Upper lobe of right lung (tissue), 1 donor: ENCODE data around the gene INHBB. TPM values are rescaled to one million over a fixed set of nuclear protein-coding genes. Genes with fewer than 3 reads are reported as not detected.
"Not testable (repeated sequence)": the region's sequence is repeated elsewhere in the genome, so short reads cannot be mapped to it uniquely, and the experiment has no call there.

Experiments
- ATAC-seq: fragments of 200-7000 bp; cut with Tn5 transposase; one replicate; pipeline ENCODE4 v1.9.1; 2020; ENCODE audit warnings: mild to moderate bottlenecking, moderate library complexity
- DNase-seq: peaks from one replicate; pipeline ENCODE4 v3.0.0-alpha.2; 2020
- H3K27ac ChIP-seq: fragments of 200-600 bp; one replicate; pipeline ENCODE4 v1.8.0; 2022
- H3K27me3 ChIP-seq: fragments of 200-600 bp; one replicate; pipeline ENCODE4 v1.8.0; 2022; ENCODE audit warnings: mild to moderate bottlenecking
- H3K36me3 ChIP-seq: fragments of 200-600 bp; one replicate; pipeline ENCODE4 v1.8.0; 2022
- H3K4me1 ChIP-seq: fragments of 200-600 bp; one replicate; pipeline ENCODE4 v1.8.0; 2022
- H3K4me3 ChIP-seq: fragments of 200-600 bp; one replicate; pipeline ENCODE4 v1.8.0; 2022; ENCODE audit warnings: mild to moderate bottlenecking
- H3K9me3 ChIP-seq: fragments of 200-600 bp; one replicate; pipeline ENCODE4 v1.8.0; 2022
- intact Hi-C: fragments of 100-400 bp; cut with DNase I; formaldehyde crosslinking; loops from one replicate; pipeline ENCODE4 v1.11.0; 2022
- total RNA-seq: library from RNA; stranded (reverse); fragmentation: NEBNext Ultra II Directional; extraction: Animal tissue kit (Norgen Biotek cat#: 25700); gene quantifications from one replicate; pipeline ENCODE4 v1.2.1, GENCODE V29; 2021
- TF ChIP-seq, protein P1 (sequence below): fragments of 200-600 bp; IDR thresholded peaks from one replicate; pipeline ENCODE4 v1.8.0; 2022; ENCODE audit warnings: antibody characterized with exemption
- donor health status: DM: no; HTN: yes; CAD: no; lungs with severe emphysema.

INHBB gene
- total RNA-seq, 1 donor from 2014 or later, result 12.3 TPM

DNA sequence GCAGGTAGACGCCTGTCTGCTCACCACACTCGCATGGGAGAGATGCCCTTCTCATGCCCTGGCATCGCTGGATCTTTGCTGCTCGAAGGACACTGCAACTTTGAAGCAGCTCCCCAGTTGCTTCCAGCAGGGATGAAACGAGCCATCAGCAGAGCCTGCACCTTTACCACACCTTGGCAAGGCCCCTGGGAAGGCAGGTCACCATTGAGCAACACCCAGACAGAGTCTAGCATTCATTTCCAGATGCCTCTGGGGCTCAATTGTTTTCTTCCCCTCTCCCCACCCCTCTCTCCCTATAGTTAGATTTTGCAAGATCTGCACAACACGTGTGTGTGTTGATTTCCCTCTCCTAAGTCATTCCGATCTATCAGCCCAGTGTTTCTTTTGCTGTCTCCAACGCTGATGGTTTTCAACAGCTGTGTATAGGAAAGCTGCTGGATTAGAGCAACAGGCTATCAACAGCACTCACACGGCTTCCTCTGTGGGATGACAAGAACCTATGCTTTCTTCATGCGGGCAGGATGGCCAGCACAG, 25.6 kb upstream of the INHBB start:
- TF ChIP-seq, protein P1, sequence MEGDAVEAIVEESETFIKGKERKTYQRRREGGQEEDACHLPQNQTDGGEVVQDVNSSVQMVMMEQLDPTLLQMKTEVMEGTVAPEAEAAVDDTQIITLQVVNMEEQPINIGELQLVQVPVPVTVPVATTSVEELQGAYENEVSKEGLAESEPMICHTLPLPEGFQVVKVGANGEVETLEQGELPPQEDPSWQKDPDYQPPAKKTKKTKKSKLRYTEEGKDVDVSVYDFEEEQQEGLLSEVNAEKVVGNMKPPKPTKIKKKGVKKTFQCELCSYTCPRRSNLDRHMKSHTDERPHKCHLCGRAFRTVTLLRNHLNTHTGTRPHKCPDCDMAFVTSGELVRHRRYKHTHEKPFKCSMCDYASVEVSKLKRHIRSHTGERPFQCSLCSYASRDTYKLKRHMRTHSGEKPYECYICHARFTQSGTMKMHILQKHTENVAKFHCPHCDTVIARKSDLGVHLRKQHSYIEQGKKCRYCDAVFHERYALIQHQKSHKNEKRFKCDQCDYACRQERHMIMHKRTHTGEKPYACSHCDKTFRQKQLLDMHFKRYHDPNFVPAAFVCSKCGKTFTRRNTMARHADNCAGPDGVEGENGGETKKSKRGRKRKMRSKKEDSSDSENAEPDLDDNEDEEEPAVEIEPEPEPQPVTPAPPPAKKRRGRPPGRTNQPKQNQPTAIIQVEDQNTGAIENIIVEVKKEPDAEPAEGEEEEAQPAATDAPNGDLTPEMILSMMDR, result no peak
- no peak overlapping the region for H3K27ac ChIP-seq
- intact Hi-C loops, result no loop called here
- H3K4me1 ChIP-seq, result peaks cover 4% of the 10 kb centered on the region
- H3K4me3 ChIP-seq, result no peak overlapping the region
- no peaks in the 10 kb centered on the region for H3K36me3 ChIP-seq
- DNase-seq (no peak), ATAC-seq (no peak)
- no peaks in the 10 kb centered on the region for H3K27me3 ChIP-seq
- H3K9me3 ChIP-seq, result no peaks in the 10 kb centered on the region

GRCh38 chr2:120320887-120321556, 24.9 kb upstream of the INHBB start:
- H3K27ac ChIP-seq, H3K36me3 ChIP-seq, intact Hi-C loops, H3K9me3 ChIP-seq, H3K4me1 ChIP-seq, H3K4me3 ChIP-seq, DNase-seq, ATAC-seq, H3K27me3 ChIP-seq: not testable (repeated sequence)

DNA sequence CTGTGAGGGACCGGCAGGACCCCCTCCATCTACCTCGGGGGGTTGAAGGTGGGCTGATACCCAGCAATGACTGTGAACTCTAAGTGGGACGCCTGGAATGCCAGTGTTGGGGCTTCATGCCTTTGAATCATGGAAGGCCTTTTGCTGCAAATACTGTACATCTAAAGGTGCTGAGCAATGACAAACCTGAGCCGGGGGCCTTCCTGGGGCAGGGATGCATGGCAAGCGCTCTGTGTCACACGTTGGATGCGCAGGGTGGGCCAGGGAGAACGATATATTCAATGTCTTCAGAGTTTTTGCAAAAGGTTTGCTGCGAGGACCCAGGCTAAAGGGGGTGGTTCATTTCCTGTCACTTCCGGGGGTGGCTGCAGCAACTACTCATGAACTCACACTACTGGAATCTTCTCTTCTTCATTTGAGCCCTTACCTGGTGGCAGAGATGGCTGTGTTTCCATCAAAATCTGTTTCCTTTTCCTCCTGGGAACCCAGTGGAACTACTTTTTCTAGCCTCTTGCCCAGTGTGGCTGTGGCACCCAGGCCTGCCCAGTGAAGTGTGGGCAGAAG, 24.1 kb upstream of the INHBB start:
- no peaks in the 10 kb centered on the region for H3K9me3 ChIP-seq

DNA sequence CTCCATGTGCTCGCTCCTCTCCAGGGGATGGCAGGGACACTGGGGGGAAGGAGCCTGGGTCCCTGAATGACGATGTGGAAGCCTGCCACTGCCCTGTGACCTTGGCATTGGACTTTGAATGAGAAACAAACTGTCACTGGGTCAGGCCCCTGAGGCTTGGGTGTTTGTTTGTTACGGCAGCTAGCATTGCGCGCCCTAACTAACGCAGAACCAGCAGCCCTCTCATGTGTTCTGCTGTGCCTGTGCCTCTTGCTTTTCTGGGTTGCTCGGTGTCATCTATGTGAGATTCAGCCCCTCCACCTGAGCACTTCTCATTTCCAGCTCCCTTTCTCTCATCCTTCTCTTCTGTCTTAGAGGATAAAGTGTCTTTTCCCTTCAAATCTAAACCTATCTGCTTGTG, 23.6 kb upstream of the INHBB start:
- H3K36me3 ChIP-seq, result no peaks in the 10 kb centered on the region
- peaks cover 4% of the 10 kb centered on the region for H3K4me1 ChIP-seq
- no peak overlapping the region for H3K27ac ChIP-seq
- TF ChIP-seq, protein P1, result no peak
- no peak overlapping the region for H3K4me3 ChIP-seq
- H3K27me3 ChIP-seq, result no peaks in the 10 kb centered on the region
- no peaks in the 10 kb centered on the region for H3K9me3 ChIP-seq
- ATAC-seq (no peak), DNase-seq (no peak)
- intact Hi-C loops, result no loop called here

More for the DNA sequence above, 24.1 kb upstream of the INHBB start:
- Histone ChIP-seq H3K27me3 (no peaks in the 10 kb centered on the region), H3K4me1 (peaks cover 4% of the 10 kb centered on the region), H3K27ac (no peak overlapping the region), H3K4me3 (no peak overlapping the region), H3K36me3 (no peaks in the 10 kb centered on the region)
- DNase-seq (no peak), ATAC-seq (no peak)
- intact Hi-C loops, result no loop called here
- TF ChIP-seq, protein P1, result no peak

DNA sequence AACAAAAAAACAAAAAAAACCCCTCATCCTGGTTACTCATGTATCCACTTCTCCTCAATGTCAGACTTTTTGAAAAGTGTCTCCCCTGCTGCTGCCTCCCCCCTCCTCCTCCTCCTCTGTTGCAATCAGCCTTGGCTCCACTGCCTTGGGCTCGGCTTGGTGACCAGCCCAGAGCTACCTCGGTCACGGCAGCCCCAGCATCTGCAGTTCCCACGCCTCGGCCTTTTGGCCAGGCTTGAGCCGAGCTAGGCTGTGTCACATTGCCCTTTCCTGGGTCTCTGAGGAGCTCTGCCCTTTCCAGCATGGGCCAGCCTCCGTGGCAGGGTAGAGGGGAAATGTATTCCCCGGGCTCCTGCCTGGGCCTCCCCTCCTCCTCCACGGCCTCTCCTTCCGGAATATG, 22.7 kb upstream of the INHBB start:
- Histone ChIP-seq H3K27ac (no peak overlapping the region), H3K4me3 (no peak overlapping the region), H3K36me3 (no peaks in the 10 kb centered on the region), H3K4me1 (peaks cover 4% of the 10 kb centered on the region), H3K27me3 (no peaks in the 10 kb centered on the region), H3K9me3 (no peaks in the 10 kb centered on the region)
- ATAC-seq, result peak; percentile 28
- intact Hi-C loops, result no loop called here
- TF ChIP-seq, protein P1, result no peak
- no peak for DNase-seq

DNA sequence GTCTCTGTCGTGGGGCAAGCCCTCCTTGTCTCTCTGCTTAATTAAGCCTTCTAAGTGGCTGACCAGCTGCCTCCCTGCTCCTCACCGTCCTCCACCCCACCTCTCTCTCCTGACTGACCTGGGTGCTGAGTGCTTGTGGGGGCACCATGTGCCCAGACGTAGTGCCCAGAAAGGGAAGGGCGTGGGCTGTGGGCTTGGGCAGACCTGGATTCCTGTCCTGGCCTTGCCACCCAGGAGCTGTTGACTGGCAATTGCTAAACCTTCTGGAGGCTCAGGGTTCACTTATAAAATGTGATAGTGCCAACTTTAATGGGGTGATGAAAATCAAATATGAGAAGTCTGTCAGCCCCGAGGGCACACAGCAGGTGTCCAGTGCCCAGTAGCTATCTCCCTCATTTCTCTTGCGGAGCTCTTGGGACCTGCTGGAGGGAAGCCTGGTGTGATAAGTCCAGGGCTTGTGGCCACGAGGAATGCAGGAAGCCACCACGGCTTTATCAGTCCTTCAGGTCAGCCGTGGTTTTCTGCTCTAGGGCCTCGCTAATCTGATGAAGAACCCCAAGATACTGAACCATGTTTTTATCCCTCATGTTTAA, 22.0 kb upstream of the INHBB start:
- DNase-seq, result no peak
- H3K36me3 ChIP-seq, result no peaks in the 10 kb centered on the region
- peaks cover 4% of the 10 kb centered on the region for H3K4me1 ChIP-seq
- H3K4me3 ChIP-seq, result no peak overlapping the region
- TF ChIP-seq, protein P1, result no peak
- no peak for ATAC-seq
- no peaks in the 10 kb centered on the region for H3K27me3 ChIP-seq
- no peaks in the 10 kb centered on the region for H3K9me3 ChIP-seq
- no peak overlapping the region for H3K27ac ChIP-seq
- intact Hi-C loops, result no loop called here
